CD14-positive monocyte (primary cell): Measurements from ENCODE around the gene TOLLIP. TPM values are rescaled to one million over a fixed set of nuclear protein-coding genes. Genes with fewer than 3 reads are reported as not detected.

Experiments used
- DNase-seq, 3 donors: peaks; one replicate each; pipeline ENCODE4 v3.0.0-alpha.2; 2011 to 2022
- H2AFZ ChIP-seq: 2 replicates; pipeline ENCODE4 v1.6.0; 2012; ENCODE audit warnings: mild to moderate bottlenecking, low read depth, low read length, inconsistent platforms; ENCODE audit not compliant: insufficient read depth, poor library complexity, severe bottlenecking
- H3K27ac ChIP-seq, 2 donors: 1 replicate in 1 of 2; 2 replicates in 1 of 2; pipeline ENCODE4 v1.5.1; 2012 to 2013; ENCODE audit warnings: low read length in 2 of 2, control low read depth in 1 of 2, inconsistent platforms in 1 of 2, low read depth in 1 of 2, mild to moderate bottlenecking in 1 of 2
- H3K27me3 ChIP-seq, 2 donors: one replicate each; pipeline versions ENCODE4 v1.6.0 to v1.6.1; 2011 to 2013; ENCODE audit warnings: low read length in 2 of 2; ENCODE audit not compliant: control insufficient read depth in 2 of 2, insufficient read depth in 2 of 2
- H3K36me3 ChIP-seq, 2 donors: replicated peaks in 1 of 2; 1 replicate in 1 of 2; 2 replicates in 1 of 2; pipeline versions ENCODE4 v1.5.1 to v1.6.1; 2012 to 2013; ENCODE audit warnings: low read length in 2 of 2, control low read depth in 1 of 2, inconsistent platforms in 1 of 2, mild to moderate bottlenecking in 1 of 2; ENCODE audit not compliant: insufficient read depth in 2 of 2, control insufficient read depth in 1 of 2
- H3K4me1 ChIP-seq, 2 donors: 1 replicate in 1 of 2; 2 replicates in 1 of 2; pipeline versions ENCODE4 v1.5.1 to v1.6.1; 2012 to 2013; ENCODE audit warnings: low read length in 2 of 2, control low read depth in 1 of 2, inconsistent platforms in 1 of 2, mild to moderate bottlenecking in 1 of 2, moderate library complexity in 1 of 2; ENCODE audit not compliant: insufficient read depth in 2 of 2, control insufficient read depth in 1 of 2
- H3K4me2 ChIP-seq: replicated peaks from 2 replicates; pipeline ENCODE3; 2012; ENCODE audit warnings: low read length, moderate library complexity, mild to moderate bottlenecking; ENCODE audit not compliant: poor library complexity, severe bottlenecking; ENCODE audit errors: extremely low read depth
- H3K4me3 ChIP-seq, 3 experiments: fragments of 200-600 bp in 1 of 3; sonication (generic) in 1 of 3; replicated peaks in 1 of 3; 1 replicate in 2 of 3; 2 replicates in 1 of 3; pipeline ENCODE4 v1.5.1; 2011 to 2013; ENCODE audit warnings: low read length in 3 of 3, mild to moderate bottlenecking in 3 of 3, control low read depth in 2 of 3, low read depth in 2 of 3, inconsistent platforms in 1 of 3, moderate library complexity in 1 of 3
- H3K79me2 ChIP-seq: 2 replicates; pipeline ENCODE4 v1.6.0; 2012; ENCODE audit warnings: mild to moderate bottlenecking, control low read depth, inconsistent platforms, low read length, moderate library complexity; ENCODE audit not compliant: insufficient read depth
- H3K9ac ChIP-seq: 2 replicates; pipeline ENCODE4 v1.6.0; 2017; ENCODE audit warnings: low read length, mild to moderate bottlenecking; ENCODE audit not compliant: insufficient read depth, poor library complexity, severe bottlenecking
- H3K9me3 ChIP-seq, 2 donors: replicated peaks in 1 of 2; 1 replicate in 1 of 2; 2 replicates in 1 of 2; pipeline versions ENCODE4 v1.5.1 to v1.6.1; 2012 to 2013; ENCODE audit warnings: low read length in 2 of 2, control low read depth in 1 of 2; ENCODE audit not compliant: control insufficient read depth in 1 of 2, insufficient read depth in 1 of 2
- H4K20me1 ChIP-seq: 2 replicates; pipeline ENCODE4 v1.6.0; 2012; ENCODE audit warnings: mild to moderate bottlenecking, low read length, control low read depth, moderate library complexity; ENCODE audit not compliant: insufficient read depth
- H3K27ac Mint-ChIP-seq, 7 donors: one replicate each; pipeline ENCODE4 v1.8.0; 2020; ENCODE audit warnings: mild to moderate bottlenecking in 7 of 7, mixed read lengths in 7 of 7, moderate library complexity in 6 of 7, inconsistent platforms in 2 of 7
- H3K27me3 Mint-ChIP-seq, 3 donors: one replicate each; pipeline ENCODE4 v1.8.0; 2021 to 2022; ENCODE audit warnings: low read depth in 3 of 3, mild to moderate bottlenecking in 3 of 3, mixed read lengths in 3 of 3, moderate library complexity in 3 of 3, inconsistent platforms in 1 of 3
- H3K36me3 Mint-ChIP-seq, 2 donors: one replicate each; pipeline ENCODE4 v1.8.0; 2020; ENCODE audit warnings: mixed read lengths in 2 of 2, inconsistent platforms in 1 of 2, mild to moderate bottlenecking in 1 of 2
- H3K4me1 Mint-ChIP-seq: one replicate; pipeline ENCODE4 v1.8.0; 2020; ENCODE audit warnings: mild to moderate bottlenecking, mixed read lengths
- H3K4me3 Mint-ChIP-seq, 2 donors: one replicate each; pipeline ENCODE4 v1.8.0; 2020; ENCODE audit warnings: mild to moderate bottlenecking in 2 of 2, mixed read lengths in 2 of 2, moderate library complexity in 1 of 2
- H3K9me3 Mint-ChIP-seq, 7 donors: one replicate each; pipeline ENCODE4 v1.8.0; 2020 to 2022; ENCODE audit warnings: mixed read lengths in 7 of 7, mild to moderate bottlenecking in 6 of 7, moderate library complexity in 6 of 7, inconsistent platforms in 2 of 7
- CTCF ChIP-seq: fragments of 200-600 bp; IDR thresholded peaks from one replicate; pipeline ENCODE4 v1.8.0; 2022; ENCODE audit warnings: antibody characterized with exemption, mild to moderate bottlenecking
- WGBS: methylation state at CpG from one replicate; pipeline ENCODE4 v1.1.5; 2013; ENCODE audit warnings: missing lambda C conversion rate; ENCODE audit not compliant: insufficient coverage; 5-methylcytosine and 5-hydroxymethylcytosine counted together
- intact Hi-C, 2 donors: fragments of 100-400 bp; cut with micrococcal nuclease; formaldehyde crosslinking; loops; one replicate each; pipeline versions ENCODE4 v1.15.0 to v1.15.1; 2023
- polyA plus RNA-seq, 3 donors: library from polyadenylated mRNA; depleted of rRNA in 1 of 3; unstranded in 2 of 3; stranded (reverse) in 1 of 3; fragments of 300-500 nt in 2 of 3; fragments of >200 nt in 1 of 3; fragmentation: Illumina TruSeq in 2 of 3; gene quantifications; 1 replicate in 2 of 3; 2 replicates in 1 of 3; pipeline ENCODE4 v1.2.3, GENCODE V29; 2012 to 2021

TOLLIP gene
- polyA plus RNA-seq, 3 donors, result 67.9 to 72.1 (median 71.7) TPM

GRCh38 chr11:1346669-1347390 lies 37.4 kb upstream of the TOLLIP start:
- no peak overlapping the region for H3K4me3 ChIP-seq
- no peak overlapping the region for H3K9ac ChIP-seq
- H3K9me3 ChIP-seq, result no peaks in the 10 kb centered on the region
- H3K4me2 ChIP-seq, result no peak overlapping the region
- Mint-ChIP-seq H3K36me3 (no peaks in the 10 kb centered on the region), H3K4me1 (peaks cover 6% of the 10 kb centered on the region), H3K27ac (peak overlapping the region in 1 of 7 donors; percentile 41), H3K9me3 (peaks cover 0 to 3% (median 0%) of the 10 kb centered on the region in 7 donors), H3K27me3 (peaks cover 12 to 25% (median 16%) of the 10 kb centered on the region in 3 donors), H3K4me3 (no peak overlapping the region)
- peaks cover 0 to 2% of the 10 kb centered on the region in 2 donors for H3K27me3 ChIP-seq
- H3K4me1 ChIP-seq, result no peaks in the 10 kb centered on the region
- no peaks in the 10 kb centered on the region for H3K36me3 ChIP-seq
- WGBS, result 95% methylated on average over 22 of the region's 28 CpGs
- no peak for DNase-seq
- no peaks in the 10 kb centered on the region for H4K20me1 ChIP-seq
- no peak overlapping the region for H3K27ac ChIP-seq
- no peak overlapping the region for H2AFZ ChIP-seq
- intact Hi-C loops, result no loop called here
- H3K79me2 ChIP-seq, result no peaks in the 10 kb centered on the region
- TF ChIP-seq CTCF, result no peak

GRCh38 chr11:1345737-1346513 lies 36.5 kb upstream of the TOLLIP start:
- no peaks in the 10 kb centered on the region for H3K36me3 Mint-ChIP-seq
- WGBS, result 66% methylated on average over 18 of the region's 28 CpGs
- no peaks in the 10 kb centered on the region for H3K79me2 ChIP-seq
- no peak for TF ChIP-seq CTCF
- intact Hi-C loops, result no loop called here
- peaks cover 12 to 25% (median 16%) of the 10 kb centered on the region in 3 donors for H3K27me3 Mint-ChIP-seq
- no peaks in the 10 kb centered on the region for H4K20me1 ChIP-seq
- H3K27ac ChIP-seq, result no peak overlapping the region
- H3K36me3 ChIP-seq, result no peaks in the 10 kb centered on the region
- no peak overlapping the region for H3K9ac ChIP-seq
- peaks cover 6% of the 10 kb centered on the region for H3K4me1 Mint-ChIP-seq
- peak overlapping the region in 2 of 7 donors; percentile 68 to 71 for H3K27ac Mint-ChIP-seq
- peaks cover 0 to 2% of the 10 kb centered on the region in 2 donors for H3K27me3 ChIP-seq
- H2AFZ ChIP-seq, result no peak overlapping the region
- no peaks in the 10 kb centered on the region for H3K4me1 ChIP-seq
- H3K9me3 Mint-ChIP-seq, result peaks cover 0 to 3% (median 0%) of the 10 kb centered on the region in 7 donors
- peak overlapping the region in 1 of 2 donors; percentile 31 for H3K4me3 Mint-ChIP-seq
- H3K4me3 ChIP-seq, result no peak overlapping the region
- no peak for DNase-seq
- no peak overlapping the region for H3K4me2 ChIP-seq
- no peaks in the 10 kb centered on the region for H3K9me3 ChIP-seq
